ENCODE data around the gene BACH1.

The BACH1 gene

GRCh38 chr21:29311802-29312201 is 13.1 kb downstream of the BACH1 start:
- no peak for DNase-seq (ENCODE audit: low read depth, low spot score)
- TF ChIP-seq, protein P1, sequence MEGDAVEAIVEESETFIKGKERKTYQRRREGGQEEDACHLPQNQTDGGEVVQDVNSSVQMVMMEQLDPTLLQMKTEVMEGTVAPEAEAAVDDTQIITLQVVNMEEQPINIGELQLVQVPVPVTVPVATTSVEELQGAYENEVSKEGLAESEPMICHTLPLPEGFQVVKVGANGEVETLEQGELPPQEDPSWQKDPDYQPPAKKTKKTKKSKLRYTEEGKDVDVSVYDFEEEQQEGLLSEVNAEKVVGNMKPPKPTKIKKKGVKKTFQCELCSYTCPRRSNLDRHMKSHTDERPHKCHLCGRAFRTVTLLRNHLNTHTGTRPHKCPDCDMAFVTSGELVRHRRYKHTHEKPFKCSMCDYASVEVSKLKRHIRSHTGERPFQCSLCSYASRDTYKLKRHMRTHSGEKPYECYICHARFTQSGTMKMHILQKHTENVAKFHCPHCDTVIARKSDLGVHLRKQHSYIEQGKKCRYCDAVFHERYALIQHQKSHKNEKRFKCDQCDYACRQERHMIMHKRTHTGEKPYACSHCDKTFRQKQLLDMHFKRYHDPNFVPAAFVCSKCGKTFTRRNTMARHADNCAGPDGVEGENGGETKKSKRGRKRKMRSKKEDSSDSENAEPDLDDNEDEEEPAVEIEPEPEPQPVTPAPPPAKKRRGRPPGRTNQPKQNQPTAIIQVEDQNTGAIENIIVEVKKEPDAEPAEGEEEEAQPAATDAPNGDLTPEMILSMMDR (IDR thresholded peaks at IDR 0.05; ENCODE audit: low read depth, low read length), result no peak
- in situ Hi-C loops (cut with HindIII; ENCODE audit: low sequenced_read_pairs), result no loop called here
- H3K4me3 ChIP-seq (ENCODE audit: low read depth, low read length), result no peak overlapping the region

GRCh38 chr21:29312981-29313380 is 14.3 kb downstream of the BACH1 start:
- DNase-seq (ENCODE audit: low read depth, low spot score), result no peak
- in situ Hi-C loops (cut with HindIII; ENCODE audit: low sequenced_read_pairs), result no loop called here
- TF ChIP-seq, protein P1 (IDR thresholded peaks at IDR 0.05; ENCODE audit: low read depth, low read length), result no peak
- H3K4me3 ChIP-seq (ENCODE audit: low read depth, low read length), result no peak overlapping the region

GRCh38 chr21:29313662-29314408 is 15.1 kb downstream of the BACH1 start:
- in situ Hi-C loops (cut with HindIII; ENCODE audit: low sequenced_read_pairs), result no loop called here
- no peak overlapping the region for H3K4me3 ChIP-seq (ENCODE audit: low read depth, low read length)
- TF ChIP-seq, protein P1 (IDR thresholded peaks at IDR 0.05; ENCODE audit: low read depth, low read length), result no peak

GRCh38 chr21:29315131-29315749 is 16.5 kb downstream of the BACH1 start:
- H3K4me3 ChIP-seq (ENCODE audit: low read depth, low read length), result no peak overlapping the region
- DNase-seq (ENCODE audit: low read depth, low spot score), result no peak
- in situ Hi-C loops (cut with HindIII; ENCODE audit: low sequenced_read_pairs), result no loop called here
- TF ChIP-seq, protein P1 (IDR thresholded peaks at IDR 0.05; ENCODE audit: low read depth, low read length), result no peak

More at GRCh38 chr21:29313662-29314408, 15.1 kb downstream of the BACH1 start:
- DNase-seq (ENCODE audit: low read depth, low spot score), result no peak

DNA sequence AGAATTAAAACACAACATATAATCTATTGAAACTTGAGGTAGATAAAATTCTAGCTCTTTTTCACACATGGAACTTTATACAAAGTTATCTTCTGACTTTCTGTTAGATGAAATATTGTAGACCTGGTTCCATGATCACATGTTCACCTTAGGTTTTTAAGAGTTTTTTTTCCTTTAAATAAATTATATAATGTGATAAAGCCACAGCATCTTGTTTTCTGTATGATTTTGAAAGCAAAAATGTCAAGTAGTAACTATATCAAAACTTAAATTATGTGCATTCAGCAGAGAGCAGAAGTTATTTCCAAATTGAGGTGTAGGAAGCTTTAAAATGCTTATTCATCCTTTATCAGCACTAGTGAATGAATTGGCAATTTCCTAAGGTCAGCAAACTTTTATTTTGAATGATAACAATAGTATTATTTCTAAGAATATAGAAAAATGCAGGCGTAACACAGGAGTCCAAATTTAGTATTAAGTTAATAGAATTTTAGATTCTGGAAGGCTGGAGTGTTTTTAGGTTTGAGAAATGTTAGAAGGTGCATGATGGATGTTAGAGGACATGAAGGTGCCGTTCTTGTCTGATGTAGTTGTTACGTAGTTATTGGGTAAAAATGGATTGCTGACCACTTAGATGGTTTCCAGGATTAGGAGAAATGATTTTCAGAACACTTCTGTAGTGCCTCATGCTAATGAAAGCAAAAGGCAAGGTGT is 17.5 kb downstream of the BACH1 start:
- TF ChIP-seq, protein P1 (IDR thresholded peaks at IDR 0.05; ENCODE audit: low read depth, low read length), result no peak
- in situ Hi-C loops (cut with HindIII; ENCODE audit: low sequenced_read_pairs), result no loop called here
- no peak overlapping the region for H3K4me3 ChIP-seq (ENCODE audit: low read depth, low read length)
- no peak for DNase-seq (ENCODE audit: low read depth, low spot score)

- no peak for DNase-seq (ENCODE audit: low read depth, low spot score)
- in situ Hi-C loops (cut with HindIII; ENCODE audit: low sequenced_read_pairs), result no loop called here
- TF ChIP-seq, protein P1 (IDR thresholded peaks at IDR 0.05; ENCODE audit: low read depth, low read length), result no peak
- H3K4me3 ChIP-seq (ENCODE audit: low read depth, low read length), result no peak overlapping the region
Observed at GRCh38 chr21:29316806-29317205, 18.1 kb downstream of the BACH1 start.
